WTC11 (cell line): ENCODE data around the gene ERICH6B. TPM values are rescaled to one million over a fixed set of nuclear protein-coding genes. Genes with fewer than 3 reads are reported as not detected.

ENCODE experiments used
- ATAC-seq: fragments of 200-7000 bp; cut with Tn5 transposase; 2 replicates; pipeline ENCODE4 v1.10.0; 2021; ENCODE audit warnings: mild to moderate bottlenecking, moderate library complexity
- CTCF ChIA-PET: fragments of 300-600 bp; sonication (Branson Sonifier 250); formaldehyde crosslinking; loops from one replicate; lab custom pipeline; 2021; ENCODE audit warnings: antibody characterized with exemption; lab: Charles Lee
- POLR2A ChIA-PET: fragments of 350-600 bp; sonication (Branson Sonifier 250); formaldehyde crosslinking; loops from one replicate; lab custom pipeline; 2021; ENCODE audit warnings: antibody characterized with exemption; lab: Charles Lee
- DNase-seq: peaks from one replicate; pipeline ENCODE4 v3.0.0; 2021; ENCODE audit warnings: low spot score
- H3K27ac Mint-ChIP-seq: 2 replicates; pipeline ENCODE4 v1.8.0; 2021; ENCODE audit warnings: mixed read lengths
- H3K27me3 Mint-ChIP-seq: 2 replicates; pipeline ENCODE4 v1.8.0; 2021; ENCODE audit warnings: low read depth, mild to moderate bottlenecking, moderate library complexity, mixed read lengths
- H3K36me3 Mint-ChIP-seq: 2 replicates; pipeline ENCODE4 v1.8.0; 2021; ENCODE audit warnings: mixed read lengths
- H3K4me1 Mint-ChIP-seq: 2 replicates; pipeline ENCODE4 v1.8.0; 2022; ENCODE audit warnings: mixed read lengths
- H3K4me3 Mint-ChIP-seq: 2 replicates; pipeline ENCODE4 v1.8.0; 2021; ENCODE audit warnings: mild to moderate bottlenecking, moderate library complexity, mixed read lengths
- H3K9me3 Mint-ChIP-seq: 2 replicates; pipeline ENCODE4 v1.8.0; 2021; ENCODE audit warnings: mixed read lengths
- CREB1 ChIP-seq: sonication (generic); formaldehyde crosslinking; IDR thresholded peaks from 2 replicates; pipeline ENCODE4 v1.8.0; 2023; ENCODE audit warnings: mild to moderate bottlenecking, missing genetic modification reagents
- CTCF ChIP-seq: fragments of 200-600 bp; IDR thresholded peaks from 2 replicates; pipeline ENCODE4 v1.8.0; 2022; ENCODE audit warnings: antibody characterized with exemption
- EMX1 ChIP-seq: fragments of 250-450 bp; sonication (Bioruptor Pico); IDR thresholded peaks from 2 replicates; pipeline ENCODE4 v1.8.0; 2021; ENCODE audit warnings: mild to moderate bottlenecking
- FOXP1 ChIP-seq: sonication (generic); formaldehyde crosslinking; IDR thresholded peaks from 2 replicates; pipeline ENCODE4 v1.8.0; 2022; ENCODE audit warnings: missing genetic modification reagents, mild to moderate bottlenecking, moderate library complexity, borderline replicate concordance
- IRF2 ChIP-seq: sonication (generic); formaldehyde crosslinking; IDR thresholded peaks from 2 replicates; pipeline ENCODE4 v1.8.0; 2022; ENCODE audit warnings: low read depth, missing genetic modification reagents, borderline replicate concordance
- JUN ChIP-seq: sonication (generic); formaldehyde crosslinking; IDR thresholded peaks from 2 replicates; pipeline ENCODE4 v1.8.0; 2023; ENCODE audit warnings: mild to moderate bottlenecking, missing genetic modification reagents
- MAX ChIP-seq: sonication (generic); formaldehyde crosslinking; IDR thresholded peaks from 2 replicates; pipeline ENCODE4 v1.8.0; 2022; ENCODE audit warnings: mild to moderate bottlenecking, missing genetic modification reagents
- MXD4 ChIP-seq: fragments of 250-450 bp; sonication (Bioruptor Pico); IDR thresholded peaks from 2 replicates; pipeline ENCODE4 v1.8.0; 2021; ENCODE audit warnings: mild to moderate bottlenecking, moderate library complexity, borderline replicate concordance
- NFATC4 ChIP-seq: fragments of 250-450 bp; sonication (Bioruptor Pico); IDR thresholded peaks from 2 replicates; pipeline ENCODE4 v1.9.0; 2021; ENCODE audit warnings: mild to moderate bottlenecking
- NR1H2 ChIP-seq: sonication (generic); formaldehyde crosslinking; IDR thresholded peaks from 2 replicates; pipeline ENCODE4 v1.9.0; 2021; ENCODE audit warnings: mild to moderate bottlenecking, moderate library complexity, missing genetic modification reagents
- NR2C2 ChIP-seq: sonication (generic); formaldehyde crosslinking; IDR thresholded peaks from 2 replicates; pipeline ENCODE4 v1.8.0; 2022; ENCODE audit warnings: mild to moderate bottlenecking, missing genetic modification reagents
- OVOL2 ChIP-seq: fragments of 250-450 bp; sonication (Bioruptor Pico); IDR thresholded peaks from 2 replicates; pipeline ENCODE4 v1.9.0; 2021; ENCODE audit warnings: mild to moderate bottlenecking, borderline replicate concordance
- PRRX2 ChIP-seq: fragments of 250-450 bp; sonication (Bioruptor Pico); IDR thresholded peaks from 2 replicates; pipeline ENCODE4 v1.8.0; 2021; ENCODE audit warnings: mild to moderate bottlenecking
- TEAD1 ChIP-seq: sonication (generic); formaldehyde crosslinking; IDR thresholded peaks from 2 replicates; pipeline ENCODE4 v1.8.0; 2022; ENCODE audit warnings: mild to moderate bottlenecking, missing genetic modification reagents
- TEAD4 ChIP-seq: sonication (generic); formaldehyde crosslinking; IDR thresholded peaks from 2 replicates; pipeline ENCODE4 v1.8.0; 2022; ENCODE audit warnings: mild to moderate bottlenecking, missing genetic modification reagents
- TP53 ChIP-seq: sonication (generic); formaldehyde crosslinking; IDR thresholded peaks from 2 replicates; pipeline ENCODE4 v1.8.1; 2023; ENCODE audit warnings: mild to moderate bottlenecking, missing genetic modification reagents
- ZNF121 ChIP-seq: sonication (generic); formaldehyde crosslinking; IDR thresholded peaks from 2 replicates; pipeline ENCODE4 v1.8.0; 2023; ENCODE audit warnings: missing genetic modification reagents
- ZNF263 ChIP-seq: sonication (generic); formaldehyde crosslinking; IDR thresholded peaks from 2 replicates; pipeline ENCODE4 v1.8.1; 2022; ENCODE audit warnings: low read depth, mild to moderate bottlenecking, moderate library complexity, missing genetic modification reagents
- total RNA-seq: library from RNA; stranded (reverse); gene quantifications from 3 replicates; pipeline ENCODE4 v1.2.3, GENCODE V29; 2021
- TF ChIP-seq, protein P1 (sequence below): sonication (generic); formaldehyde crosslinking; IDR thresholded peaks from 2 replicates; pipeline ENCODE4 v1.8.0; 2022; ENCODE audit warnings: mild to moderate bottlenecking, missing genetic modification reagents

The ERICH6B gene
- total RNA-seq, 1 experiment from 2014 or later = not detected

DNA sequence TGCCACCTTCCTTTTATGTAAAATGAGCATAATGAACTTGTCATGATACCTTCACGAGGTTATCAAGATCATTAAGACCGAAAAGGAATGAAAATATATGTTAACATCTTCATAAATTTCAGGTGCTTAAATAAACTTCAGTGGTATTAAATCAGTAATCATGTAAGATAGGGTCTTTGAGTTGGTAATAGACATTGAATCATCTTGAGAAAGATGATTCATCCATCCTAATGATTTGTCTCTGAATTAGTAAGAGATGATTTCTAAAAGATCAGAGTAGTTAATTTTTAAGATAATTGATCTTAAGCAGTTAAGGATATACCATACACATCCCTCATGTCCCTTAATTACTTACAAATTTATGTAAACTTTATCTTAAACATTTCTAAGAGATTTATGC, 98.8 kb downstream of the ERICH6B start:
- DNase-seq = no peak
- no peak for ATAC-seq
- TF ChIP-seq MAX = no peak
- TF ChIP-seq ZNF121 (CRISPR knock-in tag) = no peak
- TF ChIP-seq TEAD1 (CRISPR knock-in tag) = no peak
- no peak for TF ChIP-seq FOXP1 (CRISPR knock-in tag)
- TF ChIP-seq MXD4 = no peak
- TF ChIP-seq JUN (CRISPR knock-in tag) = no peak
- no peak for TF ChIP-seq PRRX2
- no peak for TF ChIP-seq EMX1 (CRISPR knock-in tag)
- TF ChIP-seq, protein P1, sequence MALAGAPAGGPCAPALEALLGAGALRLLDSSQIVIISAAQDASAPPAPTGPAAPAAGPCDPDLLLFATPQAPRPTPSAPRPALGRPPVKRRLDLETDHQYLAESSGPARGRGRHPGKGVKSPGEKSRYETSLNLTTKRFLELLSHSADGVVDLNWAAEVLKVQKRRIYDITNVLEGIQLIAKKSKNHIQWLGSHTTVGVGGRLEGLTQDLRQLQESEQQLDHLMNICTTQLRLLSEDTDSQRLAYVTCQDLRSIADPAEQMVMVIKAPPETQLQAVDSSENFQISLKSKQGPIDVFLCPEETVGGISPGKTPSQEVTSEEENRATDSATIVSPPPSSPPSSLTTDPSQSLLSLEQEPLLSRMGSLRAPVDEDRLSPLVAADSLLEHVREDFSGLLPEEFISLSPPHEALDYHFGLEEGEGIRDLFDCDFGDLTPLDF (CRISPR knock-in tag) = no peak
- no peak for TF ChIP-seq NR2C2
- ChIA-PET POLR2A (no interaction called here), CTCF (no interaction called here)
- Mint-ChIP-seq H3K27me3 (no peaks in the 10 kb centered on the region), H3K27ac (no peak overlapping the region), H3K4me1 (no peaks in the 10 kb centered on the region), H3K4me3 (no peak overlapping the region), H3K9me3 (no peaks in the 10 kb centered on the region), H3K36me3 (peaks cover 41% of the 10 kb centered on the region)

DNA sequence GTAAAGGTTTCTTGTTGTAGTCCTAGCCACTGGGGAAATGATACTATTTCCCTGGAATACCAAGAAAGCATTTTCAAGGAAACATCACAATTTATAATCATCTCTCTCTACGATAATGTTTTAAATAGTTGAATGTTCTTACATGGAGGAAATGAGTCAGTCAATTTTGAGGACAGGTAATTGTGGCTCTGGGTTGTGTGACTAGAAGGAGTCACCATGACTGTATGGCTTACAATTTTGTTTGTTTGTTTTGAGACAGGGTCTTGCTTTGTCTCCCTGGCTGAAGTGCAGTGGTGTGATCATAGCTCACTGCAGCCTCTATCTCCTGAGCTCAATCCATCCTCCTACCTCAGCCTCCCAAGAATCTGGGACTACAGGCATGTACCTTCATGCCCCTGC, 103.4 kb downstream of the ERICH6B start:
- H3K4me3 Mint-ChIP-seq = no peak overlapping the region
- H3K36me3 Mint-ChIP-seq = peaks cover 31% of the 10 kb centered on the region
- ChIA-PET CTCF (interaction anchor here (2.0 kb wide), 1 partner anchor 217 kb away, joined by 5 read pairs; no protein-coding TSS in a partner anchor), POLR2A (no interaction called here)
- ATAC-seq (no peak), DNase-seq (no peak)
- no peaks in the 10 kb centered on the region for H3K9me3 Mint-ChIP-seq
- H3K4me1 Mint-ChIP-seq = no peaks in the 10 kb centered on the region
- no peak overlapping the region for H3K27ac Mint-ChIP-seq
- no peaks in the 10 kb centered on the region for H3K27me3 Mint-ChIP-seq
- TF ChIP-seq OVOL2 (CRISPR knock-in tag) (no peak), NFATC4 (CRISPR knock-in tag) (no peak), IRF2 (no peak), TP53 (CRISPR knock-in tag) (no peak), TEAD4 (CRISPR knock-in tag) (no peak), ZNF263 (no peak), NR1H2 (CRISPR knock-in tag) (no peak), CREB1 (CRISPR knock-in tag) (no peak)
- TF ChIP-seq, all 79 proteins: peak for 0

GRCh38 chr13:45511310-45512097, 104.0 kb downstream of the ERICH6B start:
- DNase-seq = no peak
- ChIA-PET CTCF (interaction anchor here (1.2 to 2.0 kb wide), 2 partner anchors 217 kb away, joined by 5 to 10 read pairs; no protein-coding TSS in a partner anchor), POLR2A (no interaction called here)
- H3K27me3 Mint-ChIP-seq = no peaks in the 10 kb centered on the region
- no peak for TF ChIP-seq NR2C2
- TF ChIP-seq CTCF = peak; percentile 84
- peak; percentile 61 for ATAC-seq
- peaks cover 28% of the 10 kb centered on the region for H3K36me3 Mint-ChIP-seq
- H3K9me3 Mint-ChIP-seq = no peaks in the 10 kb centered on the region
- no peak overlapping the region for H3K27ac Mint-ChIP-seq
- no peaks in the 10 kb centered on the region for H3K4me1 Mint-ChIP-seq
- H3K4me3 Mint-ChIP-seq = no peak overlapping the region
